NCI-H1105 treated with DMSO at 0.1 percent for 48 hours (cell line): Measurements from ENCODE around the gene SRCAP.
A peak's percentile ranks its signal among the peaks of the same experiment; 100 is the strongest.

ENCODE experiments used
- DNase-seq: peaks from one replicate; lab custom pipeline; 2025; lab: John Stamatoyannopoulos, UW

SRCAP gene

DNA sequence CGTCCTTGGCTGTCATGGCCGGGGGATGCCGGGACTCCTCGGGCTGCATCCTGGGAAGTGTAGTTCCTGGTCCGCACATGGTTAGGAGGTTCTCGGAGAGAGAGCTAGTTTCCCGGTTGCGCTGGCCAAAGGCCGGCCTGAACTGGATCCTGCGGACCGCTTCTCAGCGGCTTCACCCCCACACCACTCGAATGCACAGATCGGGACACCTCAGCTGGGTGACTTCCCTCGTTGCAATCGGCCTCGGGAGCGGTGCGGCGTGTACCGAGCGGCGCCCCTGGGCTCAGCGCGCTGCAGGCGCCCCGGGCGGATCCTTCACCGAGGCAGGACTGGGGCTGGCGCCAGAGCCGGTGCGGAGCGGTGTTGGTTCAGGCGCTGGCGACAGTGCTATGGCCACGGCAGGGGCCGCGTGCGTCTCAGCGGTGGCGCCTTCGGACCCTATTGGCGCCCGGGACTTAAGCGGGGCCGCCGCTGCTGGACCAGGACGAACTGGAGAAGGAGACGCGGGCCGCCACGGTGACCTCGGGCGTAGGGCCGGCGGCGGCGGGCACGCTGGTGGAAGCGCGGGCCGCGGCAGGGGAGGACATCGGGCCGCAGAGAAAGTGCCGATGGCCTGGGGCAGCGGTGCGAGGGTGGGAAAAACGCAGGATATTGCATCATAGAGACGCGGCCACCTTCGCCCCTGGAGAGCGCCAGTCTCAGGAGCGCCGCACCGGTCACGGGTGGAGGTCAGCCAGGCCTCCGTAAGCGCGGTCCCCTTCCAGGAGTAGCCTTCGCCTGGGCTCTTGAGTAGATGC is 76.6 kb downstream of the SRCAP start:
- DNase-seq: peak; percentile 70

DNA sequence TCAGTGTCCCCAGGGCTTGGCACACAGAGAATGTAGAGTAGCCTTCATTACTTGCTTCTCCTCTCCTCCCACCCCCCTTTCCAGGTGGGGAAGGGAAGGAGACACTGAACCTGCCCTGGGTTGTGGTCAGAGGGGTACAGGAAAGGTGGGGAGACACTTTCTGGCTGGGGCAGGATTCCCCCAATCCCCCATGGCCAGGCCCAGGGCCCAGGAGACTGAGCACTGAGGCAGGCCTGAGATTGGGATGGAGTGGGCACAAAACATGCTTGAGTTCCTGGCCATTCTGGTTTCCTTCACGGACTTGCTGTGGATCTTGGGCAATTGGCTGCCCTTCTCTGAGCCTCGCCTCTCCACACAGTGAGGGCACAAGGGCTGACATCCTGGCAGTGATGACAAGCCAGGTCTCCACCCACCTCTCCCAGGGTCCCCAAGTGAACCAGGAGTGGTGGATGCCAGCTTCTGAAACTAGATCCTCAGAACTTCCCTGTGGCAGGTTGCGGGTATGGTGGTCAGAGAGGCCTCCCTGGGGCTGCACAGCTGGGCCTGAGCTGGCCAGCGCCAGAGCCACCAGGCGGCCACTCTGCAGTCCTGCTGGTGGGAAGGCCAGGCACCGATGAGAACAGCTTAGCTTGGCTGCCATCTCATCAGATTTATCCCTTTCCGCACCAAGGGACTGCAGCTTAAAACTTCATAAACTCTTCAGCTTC is 78.8 kb downstream of the SRCAP start:
- no peak for DNase-seq

DNA sequence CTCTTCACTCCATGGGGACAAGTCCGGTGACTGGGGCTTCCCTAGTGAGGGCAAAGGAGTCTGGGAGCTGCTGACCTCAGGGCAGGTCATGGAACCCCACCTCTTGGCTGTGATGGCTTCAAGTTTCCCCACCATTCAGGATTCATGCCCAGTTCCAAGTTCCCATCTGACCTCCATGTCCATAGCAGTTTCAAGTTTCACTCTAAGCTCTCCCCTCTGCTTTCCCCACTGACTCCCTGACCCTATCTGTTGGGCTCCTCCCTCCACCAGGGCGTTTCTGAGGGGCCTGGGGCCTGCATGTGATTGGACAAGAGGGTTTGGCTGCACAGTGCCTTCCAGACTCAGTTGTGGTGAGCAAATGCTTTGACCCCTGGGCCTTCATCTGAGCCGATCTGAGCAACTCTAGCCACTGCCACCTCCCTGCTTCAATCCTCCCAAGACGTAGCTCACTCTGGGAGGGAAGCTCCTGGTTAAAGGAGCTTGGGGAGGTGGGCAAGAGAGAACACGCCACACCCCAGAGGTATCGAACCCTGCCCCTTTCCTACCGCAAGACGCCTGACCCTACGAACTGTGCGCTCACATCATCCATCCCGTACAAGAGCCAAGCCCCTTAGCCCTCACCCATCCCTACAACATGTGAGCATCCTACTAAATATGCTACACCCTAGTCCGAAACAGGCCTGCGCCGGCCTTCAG is 79.7 kb downstream of the SRCAP start:
- DNase-seq: no peak

DNA sequence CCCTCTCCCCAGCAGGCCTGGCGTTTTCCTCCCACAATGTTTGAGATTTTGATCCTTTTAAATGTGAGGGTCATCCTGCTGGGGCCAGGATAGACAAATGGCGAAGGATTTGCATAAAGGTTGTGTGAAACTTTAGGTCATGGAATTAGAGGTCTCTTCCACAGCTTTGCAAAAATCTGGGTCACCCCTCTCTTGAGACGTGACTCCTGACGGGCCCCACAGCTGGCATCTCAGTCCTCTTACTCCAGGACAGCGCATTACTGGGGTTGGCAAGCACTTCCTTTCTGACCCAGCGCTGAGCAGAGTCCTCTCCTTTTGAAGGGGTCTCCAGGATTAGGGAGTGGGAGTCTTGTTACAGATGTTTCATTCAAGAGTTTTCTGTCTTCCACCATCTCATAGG is 80.6 kb downstream of the SRCAP start:
- no peak for DNase-seq

DNA sequence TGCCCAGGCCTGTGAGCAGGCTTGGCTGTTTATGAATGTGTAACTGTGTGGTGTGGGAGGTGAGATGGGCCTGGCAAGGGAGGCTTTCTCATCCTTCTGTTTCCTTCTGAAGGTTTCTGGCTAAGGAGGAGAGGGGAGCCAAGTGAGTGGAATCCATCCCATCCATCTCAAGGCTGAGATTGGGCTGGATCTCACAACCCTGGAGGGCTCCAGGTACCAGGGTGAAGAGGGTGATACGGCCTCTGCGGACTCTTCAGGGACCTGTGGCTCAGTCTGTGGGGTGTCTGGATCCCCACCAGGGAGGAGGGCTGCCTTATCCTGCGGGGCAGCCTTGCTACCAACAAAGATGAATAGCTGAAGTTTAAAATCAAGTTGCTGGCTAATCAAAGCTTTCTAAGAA is 81.0 kb downstream of the SRCAP start:
- no peak for DNase-seq

DNA sequence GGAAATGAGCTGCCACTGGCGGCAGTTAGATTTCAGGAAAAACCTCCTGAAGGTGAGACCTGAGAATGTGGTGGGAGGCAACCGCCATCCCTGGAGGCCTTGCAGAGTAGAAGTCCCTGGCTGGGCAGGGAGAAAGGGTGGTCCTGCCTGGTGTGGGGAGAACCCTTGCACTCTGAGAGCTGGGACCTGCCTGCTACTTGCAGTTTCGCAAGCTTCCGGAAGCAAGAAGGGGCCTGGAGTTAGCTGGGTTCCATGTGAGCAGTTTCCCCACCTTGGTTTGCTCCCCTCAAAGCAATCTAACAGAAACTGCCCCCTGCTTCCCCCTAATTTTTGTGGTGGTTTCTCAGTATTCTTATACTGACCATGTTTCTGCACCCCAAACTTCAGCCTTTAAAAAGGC is 81.6 kb downstream of the SRCAP start:
- DNase-seq: no peak

DNA sequence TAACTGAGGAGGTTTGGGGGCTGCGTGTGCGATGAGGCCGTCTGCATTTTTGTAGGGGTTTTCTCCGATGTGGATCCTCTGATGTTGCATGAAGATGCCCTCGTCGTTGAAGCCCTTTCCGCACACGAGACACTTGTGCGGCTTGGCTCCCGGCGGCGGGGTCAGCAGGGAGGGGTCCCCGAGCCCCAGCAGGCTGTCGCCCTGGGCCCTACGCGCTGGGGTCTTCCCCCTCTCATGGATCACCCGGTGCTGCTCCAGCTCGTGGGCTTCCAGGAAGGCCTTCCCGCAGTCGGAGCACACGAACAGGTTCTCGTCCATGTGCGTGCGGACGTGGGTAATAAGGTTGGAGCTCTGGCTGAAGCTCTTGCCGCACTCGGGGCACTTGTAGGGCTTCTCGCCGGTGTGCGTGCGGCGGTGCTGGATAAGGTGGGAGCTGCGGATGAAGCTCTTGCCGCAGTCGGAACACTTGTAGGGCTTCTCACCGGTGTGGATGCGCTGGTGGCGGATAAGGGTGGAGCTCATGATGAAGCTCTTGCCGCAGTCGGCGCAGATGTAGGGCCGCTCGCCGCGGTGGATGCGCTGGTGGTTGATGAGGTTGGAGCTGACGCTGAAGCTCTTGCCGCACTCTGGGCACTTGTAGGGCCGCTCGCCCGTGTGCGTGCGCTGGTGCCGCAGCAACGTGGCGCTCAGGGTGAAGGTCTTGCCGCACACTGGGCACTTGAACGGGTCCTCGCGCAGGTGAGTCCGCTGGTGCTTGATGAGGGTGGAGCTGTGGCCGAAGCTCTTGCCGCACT is 83.7 kb downstream of the SRCAP start:
- no peak for DNase-seq

DNA sequence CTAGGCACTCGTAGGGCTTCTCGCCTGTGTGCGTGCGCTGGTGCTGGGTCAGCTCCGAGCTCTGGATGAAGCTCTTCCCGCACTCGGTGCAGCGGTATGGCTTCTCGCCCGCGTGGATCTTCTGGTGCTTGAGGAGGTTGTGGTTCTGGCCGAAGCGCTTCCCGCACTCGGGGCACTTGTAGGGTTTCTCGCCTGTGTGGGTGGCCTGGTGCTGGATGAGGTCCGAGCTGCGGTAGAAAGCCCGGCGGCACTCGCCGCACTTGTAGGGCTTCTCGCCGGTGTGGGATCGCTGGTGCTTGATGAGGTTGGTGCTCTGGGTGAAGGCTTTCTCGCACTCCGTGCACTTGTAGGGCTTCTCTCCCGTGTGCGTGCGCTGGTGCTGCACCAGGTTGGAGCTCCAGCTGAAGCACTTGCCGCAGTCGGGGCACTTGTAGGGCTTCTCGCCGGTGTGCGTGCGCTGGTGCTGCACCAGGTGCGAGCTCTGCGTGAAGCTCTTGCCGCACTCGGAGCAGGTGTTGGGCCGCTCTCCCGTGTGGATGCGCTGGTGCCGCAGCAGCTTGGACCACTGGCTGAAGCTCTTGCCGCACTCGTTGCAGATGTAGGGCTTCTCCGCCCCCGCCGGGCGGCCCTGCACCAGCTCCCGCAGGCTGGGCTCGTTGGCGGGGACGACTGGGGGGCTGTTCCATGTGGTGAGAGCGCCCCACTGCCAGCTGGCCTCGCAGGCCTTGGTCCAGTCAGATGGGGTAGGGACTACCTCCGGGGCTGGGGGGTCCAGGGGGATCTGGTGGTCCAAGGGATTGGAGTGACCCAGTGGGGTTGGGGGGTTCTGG is 84.5 kb downstream of the SRCAP start:
- DNase-seq: no peak

DNA sequence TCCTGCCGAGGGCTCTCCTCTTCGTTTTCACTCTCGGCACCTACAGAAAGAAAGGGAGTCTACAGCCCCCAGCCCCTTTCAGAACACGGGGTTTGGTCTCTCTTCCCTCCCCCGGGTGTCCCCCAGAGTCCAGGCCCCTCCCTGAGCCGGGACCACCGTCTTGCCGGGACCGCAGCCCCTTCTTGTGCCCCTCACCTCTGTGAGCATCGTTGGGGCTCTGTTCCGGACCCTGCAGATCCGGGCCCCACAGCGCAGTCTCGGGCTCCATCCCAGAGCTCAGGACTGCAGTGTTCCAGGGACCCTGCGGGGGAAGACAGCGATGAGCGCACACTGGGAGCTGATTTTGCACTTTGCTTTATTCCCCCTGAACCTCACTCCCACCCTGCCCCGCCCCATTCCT is 85.2 kb downstream of the SRCAP start:
- DNase-seq: no peak

DNA sequence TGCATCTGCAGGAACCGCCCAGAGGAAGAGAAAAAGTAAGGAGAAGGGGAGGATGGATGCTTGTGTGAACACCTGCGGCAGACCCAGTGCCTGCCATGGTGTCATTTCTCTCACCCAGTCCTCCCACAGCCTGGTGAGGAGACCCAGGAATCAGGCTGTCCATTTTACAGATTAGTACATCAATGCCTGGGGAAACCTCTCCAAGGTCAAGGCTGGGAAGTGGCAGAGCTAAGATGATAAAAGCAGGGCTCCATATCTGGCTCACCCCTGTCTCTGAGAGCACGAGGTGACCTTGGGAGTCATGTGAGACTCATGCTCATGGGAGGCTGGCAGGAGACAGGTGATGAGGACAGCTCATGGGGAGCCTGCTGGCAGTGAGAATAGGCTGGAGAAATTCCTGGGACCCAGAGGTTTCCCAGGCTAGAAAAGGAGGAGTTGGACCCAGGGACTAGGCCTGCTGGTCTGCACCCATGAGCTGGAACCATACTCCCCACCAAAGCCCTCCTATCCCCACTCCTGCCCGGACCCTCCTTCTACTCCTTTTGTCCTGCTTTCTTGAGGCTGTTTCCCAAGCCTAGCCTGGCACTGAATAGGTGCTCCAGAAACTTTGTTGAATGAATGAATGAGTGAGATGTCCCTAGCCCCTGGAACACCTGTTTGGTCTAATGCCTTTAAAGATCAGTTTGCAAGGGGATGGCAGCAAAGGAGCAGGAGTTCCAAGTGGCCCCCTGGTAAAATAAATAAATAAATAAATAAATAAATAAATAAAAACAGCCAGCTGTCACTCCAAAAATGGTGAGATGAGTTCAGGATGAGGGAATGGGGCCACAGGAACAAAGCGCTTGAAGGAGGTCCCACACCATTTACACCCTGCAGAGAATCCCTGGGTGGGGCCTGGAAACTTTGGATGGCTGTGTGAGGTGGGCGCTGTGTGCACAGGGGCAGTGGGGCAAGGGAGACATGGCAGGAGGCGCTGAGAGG is 86.4 kb downstream of the SRCAP start:
- DNase-seq: no peak

DNA sequence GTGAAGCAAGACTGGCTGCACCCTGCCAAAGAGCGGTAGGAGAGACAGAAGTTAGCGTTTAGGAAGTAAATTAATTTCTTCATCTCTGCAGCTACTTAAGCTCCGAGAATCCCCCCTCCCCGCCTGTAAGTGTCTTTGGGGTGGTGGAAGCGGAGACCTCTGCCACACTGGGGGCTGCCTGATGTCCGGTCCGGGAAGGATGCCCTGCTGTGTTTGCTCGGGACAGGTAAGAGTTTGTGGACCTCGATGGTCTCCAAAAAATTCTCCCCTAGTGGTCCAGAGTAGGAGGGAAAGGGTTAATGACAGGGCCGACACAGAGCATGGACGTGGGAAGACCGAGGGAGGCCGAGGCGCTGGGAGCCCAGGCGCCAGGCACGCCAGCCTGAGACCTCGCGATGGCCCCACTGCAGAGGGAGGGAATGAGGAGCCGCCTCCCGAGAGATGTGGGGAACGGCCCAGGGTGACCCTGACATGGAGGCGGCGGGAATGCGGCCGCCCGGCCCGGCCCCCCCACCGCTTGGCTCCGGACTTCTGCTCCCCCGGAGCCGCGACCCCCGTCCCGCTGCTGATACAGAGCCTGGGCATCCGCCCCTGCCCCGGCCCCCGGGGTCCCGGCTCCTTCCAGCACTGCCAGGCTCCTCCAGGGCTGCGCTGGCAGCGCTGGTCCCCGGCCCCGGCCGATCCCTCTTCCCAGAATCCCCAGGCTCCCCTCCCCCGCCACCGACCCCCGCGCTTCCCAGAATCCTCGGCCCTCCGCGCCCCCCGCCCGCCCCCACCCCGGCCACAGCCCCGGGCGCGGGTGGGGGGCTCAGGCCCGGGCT is 87.4 kb downstream of the SRCAP start:
- no peak for DNase-seq

DNA sequence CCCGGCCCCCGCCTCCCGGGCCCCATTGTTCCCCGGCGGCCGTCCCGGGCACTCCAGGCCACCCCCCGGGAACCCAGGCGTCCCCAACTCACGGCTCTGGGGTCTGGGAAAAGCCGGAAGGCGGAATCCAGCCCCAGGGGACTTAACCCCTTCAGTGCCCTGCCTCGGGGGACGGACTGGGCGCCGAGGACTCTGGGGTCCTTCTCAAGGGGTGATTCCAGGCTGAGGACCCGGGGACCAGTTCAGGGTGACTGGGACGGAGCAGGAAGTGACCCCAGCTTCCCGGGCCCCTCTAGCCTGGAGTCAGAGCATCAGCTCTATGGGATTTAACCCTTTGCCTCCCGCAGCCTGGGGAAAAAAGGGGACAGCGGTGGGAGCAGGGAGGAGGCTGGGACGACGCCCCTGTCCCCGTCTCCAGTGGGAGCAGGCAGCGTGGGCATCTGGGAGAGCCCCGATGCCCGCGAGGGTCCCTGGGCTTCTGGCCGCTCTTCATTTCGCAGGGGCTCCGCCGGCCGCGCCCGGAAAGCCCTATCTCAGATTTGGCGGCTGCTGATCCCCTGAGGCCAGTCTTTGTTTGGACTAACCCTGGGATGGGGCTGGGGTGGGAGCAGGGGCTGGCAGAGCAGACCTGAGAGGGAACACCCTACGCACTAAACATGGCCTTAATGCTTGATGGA is 88.1 kb downstream of the SRCAP start, which contains the start of gene ZNF629:
ZNF629 (minus strand) TSS at position 270 of the 677 bp plus-strand sequence. CDS start 2,723 bp downstream, outside the sequence.
- peak; percentile 50 for DNase-seq

DNA sequence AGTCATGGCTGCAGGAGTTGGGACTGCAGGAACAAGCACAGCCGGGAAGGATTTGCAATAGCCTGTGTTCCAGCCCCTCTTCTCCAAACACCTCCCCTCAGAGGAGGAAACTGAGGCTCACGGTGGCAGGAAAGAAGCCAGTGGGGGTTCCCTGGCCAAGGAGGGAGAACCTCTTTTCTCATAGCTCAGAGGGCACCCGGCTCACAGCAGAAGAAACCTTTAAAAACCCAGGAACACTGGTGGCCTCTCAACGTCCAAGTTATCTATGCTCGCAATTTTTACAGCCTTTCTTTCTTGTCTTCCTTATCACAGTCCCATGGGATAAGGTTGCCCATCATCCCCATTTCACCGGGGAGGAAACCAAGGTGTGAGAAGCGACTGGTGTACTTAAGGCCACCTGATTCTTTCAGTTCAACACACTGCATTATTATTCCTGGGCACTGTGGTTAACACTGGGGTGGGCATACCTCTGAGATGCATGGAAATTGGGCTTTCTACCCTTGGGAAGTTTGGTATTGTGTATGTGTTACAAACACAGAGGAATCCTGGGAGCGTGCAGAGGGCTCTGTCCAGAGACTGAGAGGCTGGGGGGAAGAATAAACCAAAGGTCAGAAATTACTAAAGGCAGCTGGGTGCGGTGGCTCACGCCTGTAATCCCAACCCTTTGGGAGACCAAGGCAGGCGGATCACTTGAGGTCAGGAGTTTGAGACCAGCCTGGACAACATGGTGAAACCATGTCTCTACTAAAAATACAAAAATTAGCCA is 88.8 kb downstream of the SRCAP start:
- DNase-seq: no peak
